Measurements from ENCODE around the gene SLC5A11. TPM values are rescaled to one million over a fixed set of nuclear protein-coding genes. Genes with fewer than 3 reads are reported as not detected.

The SLC5A11 gene
- total and polyA plus RNA-seq, 4 donors: 0.15 to 4.1 (median 0.92) TPM

- no peak overlapping the region for H3K27ac ChIP-seq (ENCODE audit: low read depth in 1 of 2, low read length in 2 of 2)
- H3K4me1 ChIP-seq (ENCODE audit: control insufficient read depth in 4 of 4, insufficient read depth in 4 of 4, low read length in 3 of 4): peaks cover 0 to 6% (median 2%) of the 10 kb centered on the region in 4 donors
- H3K9ac ChIP-seq (ENCODE audit: low read depth in 1 of 2, low read length in 2 of 2): no peak overlapping the region
- H3K4me3 ChIP-seq (ENCODE audit: low read depth in 1 of 3, low read length in 3 of 3): no peak overlapping the region
- peaks cover 0 to 1% (median 0%) of the 10 kb centered on the region in 4 donors for H3K36me3 ChIP-seq (ENCODE audit: control insufficient read depth in 4 of 4, insufficient read depth in 3 of 4, low read depth in 1 of 4, low read length in 3 of 4)
- TF ChIP-seq EGR1 (IDR thresholded peaks at IDR 0.05; ENCODE audit: low read depth in 2 of 2): no peak
- no peak for TF ChIP-seq FOXA1 (IDR thresholded peaks at IDR 0.05)
- TF ChIP-seq NR2F2 (IDR thresholded peaks at IDR 0.05): no peak
- no peak for TF ChIP-seq ZBTB33 (IDR thresholded peaks at IDR 0.05)
- TF ChIP-seq HNF4G (IDR thresholded peaks at IDR 0.05): no peak
- no peak for TF ChIP-seq RXRA (IDR thresholded peaks at IDR 0.05)
- no peak for TF ChIP-seq TAF1 (conservative IDR thresholded peaks at IDR 0.05)
- TF ChIP-seq GABPA (IDR thresholded peaks at IDR 0.05 in 1 of 2, conservative IDR thresholded peaks at IDR 0.05 in 1 of 2): no peak
- TF ChIP-seq HNF4A (conservative IDR thresholded peaks at IDR 0.05): no peak
- H3K27me3 ChIP-seq (ENCODE audit: control insufficient read depth in 4 of 4, insufficient read depth in 4 of 4, low read length in 3 of 4): no peaks in the 10 kb centered on the region
- WGBS: 99% methylated on average over 5 of the region's 5 CpGs
- no peak for DNase-seq (ENCODE audit: low spot score)
- no peaks in the 10 kb centered on the region for H3K9me3 ChIP-seq (ENCODE audit: control insufficient read depth in 4 of 4, low read length in 3 of 4)
These were observed 3.9 kb downstream of the SLC5A11 start for GRCh38 chr16:24849641-24850040.

GRCh38 chr16:24850289-24850938, 4.7 kb downstream of the SLC5A11 start:
- H3K27me3 ChIP-seq (ENCODE audit: control insufficient read depth in 4 of 4, insufficient read depth in 4 of 4, low read length in 3 of 4): no peaks in the 10 kb centered on the region

GRCh38 chr16:24851700-24852099, 5.9 kb downstream of the SLC5A11 start:
- Histone ChIP-seq H3K9me3 (ENCODE audit: control insufficient read depth in 4 of 4, low read length in 3 of 4) (no peaks in the 10 kb centered on the region), H3K4me3 (ENCODE audit: low read depth in 1 of 3, low read length in 3 of 3) (no peak overlapping the region), H3K9ac (ENCODE audit: low read depth in 1 of 2, low read length in 2 of 2) (no peak overlapping the region), H3K36me3 (ENCODE audit: control insufficient read depth in 4 of 4, insufficient read depth in 3 of 4, low read depth in 1 of 4, low read length in 3 of 4) (no peaks in the 10 kb centered on the region), H3K27ac (ENCODE audit: low read depth in 1 of 2, low read length in 2 of 2) (no peak overlapping the region), H3K27me3 (ENCODE audit: control insufficient read depth in 4 of 4, insufficient read depth in 4 of 4, low read length in 3 of 4) (no peaks in the 10 kb centered on the region), H3K4me1 (ENCODE audit: control insufficient read depth in 4 of 4, insufficient read depth in 4 of 4, low read length in 3 of 4) (no peaks in the 10 kb centered on the region)
- DNase-seq (ENCODE audit: low spot score): no peak
- no peak for TF ChIP-seq ZBTB33 (IDR thresholded peaks at IDR 0.05)
- TF ChIP-seq HNF4G (IDR thresholded peaks at IDR 0.05): no peak
- no peak for TF ChIP-seq FOXA1 (IDR thresholded peaks at IDR 0.05)
- TF ChIP-seq NR2F2 (IDR thresholded peaks at IDR 0.05): no peak
- 73% methylated on average over 8 of the region's 8 CpGs for WGBS

More at GRCh38 chr16:24850289-24850938, 4.7 kb downstream of the SLC5A11 start:
- Histone ChIP-seq H3K4me3 (ENCODE audit: low read depth in 1 of 3, low read length in 3 of 3) (no peak overlapping the region), H3K36me3 (ENCODE audit: control insufficient read depth in 4 of 4, insufficient read depth in 3 of 4, low read depth in 1 of 4, low read length in 3 of 4) (no peaks in the 10 kb centered on the region), H3K27ac (ENCODE audit: low read depth in 1 of 2, low read length in 2 of 2) (no peak overlapping the region), H3K4me1 (ENCODE audit: control insufficient read depth in 4 of 4, insufficient read depth in 4 of 4, low read length in 3 of 4) (peaks cover 0 to 6% (median 2%) of the 10 kb centered on the region in 4 donors), H3K9ac (ENCODE audit: low read depth in 1 of 2, low read length in 2 of 2) (no peak overlapping the region), H3K9me3 (ENCODE audit: control insufficient read depth in 4 of 4, low read length in 3 of 4) (no peaks in the 10 kb centered on the region)
- DNase-seq (ENCODE audit: low spot score): no peak
- 80% methylated on average over 9 of the region's 9 CpGs for WGBS
- TF ChIP-seq RXRA (IDR thresholded peaks at IDR 0.05) (no peak), HNF4A (conservative IDR thresholded peaks at IDR 0.05) (no peak)

Data from liver (tissue), 9 donors.